ENCODE results near the gene PBX3. TPM values are rescaled to one million over a fixed set of nuclear protein-coding genes. Genes with fewer than 3 reads are reported as not detected.

Gene PBX3
- total RNA-seq, 1 experiment from 2014 or later: 46.0 TPM

DNA sequence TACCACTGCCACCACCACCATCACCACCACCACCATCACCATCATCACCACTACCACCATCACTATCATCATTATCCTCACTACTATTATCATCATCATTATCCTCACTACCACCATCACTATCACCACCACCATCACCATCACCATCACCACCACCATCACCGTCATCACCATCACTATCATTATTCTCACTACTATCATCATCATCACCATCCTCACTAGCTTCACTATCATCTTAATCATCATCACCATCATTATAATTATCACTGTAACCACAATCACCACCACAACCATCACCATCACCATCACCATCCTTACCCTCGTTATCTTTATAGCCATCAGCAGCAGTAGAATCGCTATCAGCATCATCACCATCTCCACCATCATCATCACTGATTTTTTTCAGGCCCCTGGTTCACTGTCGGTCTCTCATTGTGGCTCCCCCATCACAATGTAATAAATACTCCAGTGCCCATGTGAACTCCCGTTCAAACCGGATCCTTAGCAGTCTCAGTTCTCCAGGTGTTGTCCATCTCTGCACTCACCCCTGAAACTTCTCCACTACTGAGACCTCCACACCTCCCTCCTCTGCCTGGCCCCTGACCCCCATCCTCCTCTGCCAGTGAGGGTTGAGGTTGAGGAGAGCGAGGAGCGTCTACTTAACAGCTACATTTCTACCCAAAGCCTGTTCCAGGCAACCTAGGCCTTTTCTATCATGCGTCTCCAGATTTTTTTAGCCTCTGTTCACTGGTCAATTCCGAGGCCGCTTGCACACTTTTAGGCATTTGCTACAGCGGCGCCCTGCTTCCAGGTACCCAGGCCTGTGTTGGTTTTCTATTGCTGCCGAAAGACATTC lies 238.2 kb downstream of the PBX3 start:
- no peak overlapping the region for H3K27ac ChIP-seq (ENCODE audit: insufficient read length, low read depth, low read length)
- Mint-ChIP-seq H3K4me3 (no peak overlapping the region; a peak in 1 of 5 replicates), H3K9me3 (peaks cover 9% of the 10 kb centered on the region in 2 experiments), H3K36me3 (ENCODE audit: insufficient read depth in 1 of 3, low read depth in 3 of 3) (peaks cover 0 to 2% (median 0%) of the 10 kb centered on the region in 3 experiments; a peak in 4 of 7 replicates), H3K27ac (no peak overlapping the region; a peak in 1 of 7 replicates), H3K4me1 (peaks cover 0 to 4% of the 10 kb centered on the region in 2 experiments; a peak in 1 of 4 replicates), H3K27me3 (ENCODE audit: low read depth) (no peaks in the 10 kb centered on the region; the same call in 1 of the 2 replicates)
- no peak overlapping the region for H3K4me2 ChIP-seq (ENCODE audit: insufficient read depth, insufficient read length, low read length)
- no peak overlapping the region for H3K14ac ChIP-seq (ENCODE audit: insufficient read depth, low read length)
- no peak overlapping the region for H3K9ac ChIP-seq (ENCODE audit: extremely low read depth, insufficient read length, low read length)
- no peaks in the 10 kb centered on the region for H3K9me3 ChIP-seq (ENCODE audit: control insufficient read depth, low read depth, low read length)
- H3K56ac ChIP-seq (ENCODE audit: insufficient read length, low read depth, low read length): no peak overlapping the region
- no peak overlapping the region for H2BK15ac ChIP-seq (ENCODE audit: low read depth, low read length)
- no peak overlapping the region for H3T11ph ChIP-seq (ENCODE audit: low read length)
- TF ChIP-seq CTCF (conservative IDR thresholded peaks at IDR 0.05): no peak
- H3K4ac ChIP-seq (ENCODE audit: low read depth, low read length): no peak overlapping the region
- no peak overlapping the region for H3K18ac ChIP-seq (ENCODE audit: insufficient read length, low read depth, low read length)
- H2BK20ac ChIP-seq (ENCODE audit: low read depth, low read length, poor library complexity, severe bottlenecking): no peak overlapping the region
- no peak overlapping the region for H2AK5ac ChIP-seq (ENCODE audit: insufficient read length, low read length)
- no peak overlapping the region for H4K5ac ChIP-seq (ENCODE audit: insufficient read length, low read depth, low read length)
- H4K20me1 ChIP-seq (ENCODE audit: control insufficient read depth, insufficient read depth, insufficient read length): no peaks in the 10 kb centered on the region
- H2BK5ac ChIP-seq (ENCODE audit: insufficient read length, low read length): no peak overlapping the region
- H3K79me1 ChIP-seq (ENCODE audit: insufficient read depth, low read depth, low read length, poor library complexity, severe bottlenecking): no peaks in the 10 kb centered on the region
- DNase-seq: no peak
- H2BK120ac ChIP-seq (ENCODE audit: low read depth, low read length, poor library complexity, severe bottlenecking): no peak overlapping the region
- no peak overlapping the region for H2AFZ ChIP-seq (ENCODE audit: low read length)
- H3K4me1 ChIP-seq (ENCODE audit: insufficient read depth, low read length): no peaks in the 10 kb centered on the region
- no peak overlapping the region for H4K91ac ChIP-seq (ENCODE audit: insufficient read length, low read depth, low read length)
- H3K79me2 ChIP-seq (ENCODE audit: insufficient read depth, low read length): no peaks in the 10 kb centered on the region
- no peaks in the 10 kb centered on the region for H3K27me3 ChIP-seq (ENCODE audit: insufficient read depth, low read length)
- H4K8ac ChIP-seq (replicated peaks; ENCODE audit: insufficient read length, low read depth, low read length): no peak overlapping the region
- H3K23me2 ChIP-seq (ENCODE audit: insufficient read length, low read depth, low read length, poor library complexity, severe bottlenecking): no peaks in the 10 kb centered on the region
- H2BK12ac ChIP-seq (ENCODE audit: insufficient read length, low read depth, low read length): no peak overlapping the region
- H3K23ac ChIP-seq (ENCODE audit: insufficient read length, low read depth, low read length): no peak overlapping the region
- WGBS (ENCODE audit: extremely low coverage, insufficient read length, low lambda C conversion rate): 100% methylated on average over 2 of the region's 14 CpGs
